Measurements from ENCODE around the gene ITPRIPL2.

The ITPRIPL2 gene

GRCh38 chr16:19123535-19124178, 9.9 kb downstream of the ITPRIPL2 start:
- DNase-seq: no peak

- DNase-seq: no peak
Observed at GRCh38 chr16:19126300-19126699, 12.5 kb downstream of the ITPRIPL2 start.

GRCh38 chr16:19127205-19127604, 13.4 kb downstream of the ITPRIPL2 start:
- DNase-seq: no peak

DNA sequence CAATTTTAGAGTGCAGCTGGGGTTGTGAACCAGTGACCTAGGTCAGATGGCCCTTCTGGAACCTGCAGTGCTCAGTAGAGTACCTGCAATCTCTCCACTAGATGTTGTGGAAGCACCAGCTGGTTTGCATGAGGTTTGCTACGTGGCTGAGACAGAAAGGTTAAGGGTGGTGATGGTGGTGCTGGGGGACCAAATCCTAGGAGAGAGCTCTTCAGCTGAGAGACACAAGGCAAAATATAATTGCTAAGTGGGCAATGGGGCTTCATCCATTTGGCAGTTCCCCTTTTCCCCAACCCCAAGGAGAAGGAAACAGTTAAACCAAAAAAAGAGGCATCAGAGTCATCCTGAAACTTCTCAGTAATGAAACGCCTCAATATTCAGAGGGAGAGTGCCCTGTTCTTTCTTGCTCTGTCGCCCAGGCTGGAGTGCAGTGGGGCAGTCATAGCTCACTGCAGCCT, 13.9 kb downstream of the ITPRIPL2 start:
- no peak for DNase-seq

DNA sequence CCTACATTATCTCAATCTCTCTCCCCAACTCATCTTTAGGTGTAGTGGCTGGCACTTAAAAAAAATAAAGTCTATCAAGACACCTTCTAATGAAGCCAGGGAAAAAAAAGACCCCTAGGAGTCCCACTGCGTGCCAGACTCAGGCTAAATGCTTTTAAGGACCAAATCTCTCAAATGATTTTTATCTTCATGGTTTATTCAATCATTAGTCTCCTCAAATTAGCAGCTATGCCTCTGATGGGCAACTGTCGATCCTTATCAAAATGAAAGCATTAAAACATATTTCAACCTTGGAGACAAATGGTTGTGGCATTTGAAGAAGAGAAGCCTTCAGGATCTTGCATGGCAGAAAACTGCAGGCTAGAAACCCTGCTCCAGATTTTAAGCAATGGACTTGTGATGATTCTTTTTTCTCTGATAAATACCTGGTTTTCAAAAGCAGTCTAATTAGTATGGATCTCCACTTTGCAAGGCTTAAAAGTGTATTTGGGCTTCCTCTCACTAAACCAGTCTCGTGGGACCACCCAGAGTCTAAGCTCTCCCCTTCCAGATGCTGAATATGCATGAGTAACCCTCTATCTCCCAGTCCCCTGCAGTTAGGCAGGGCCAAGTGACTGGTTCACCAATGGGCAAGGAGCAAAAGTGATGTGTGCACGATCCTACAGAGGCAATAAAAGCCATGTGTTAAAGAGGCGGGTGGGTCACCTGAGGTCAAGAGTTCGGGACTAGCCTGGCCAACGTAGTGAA, 14.9 kb downstream of the ITPRIPL2 start:
- DNase-seq: no peak

GRCh38 chr16:19130385-19130784, 16.6 kb downstream of the ITPRIPL2 start:
- DNase-seq: no peak

DNA sequence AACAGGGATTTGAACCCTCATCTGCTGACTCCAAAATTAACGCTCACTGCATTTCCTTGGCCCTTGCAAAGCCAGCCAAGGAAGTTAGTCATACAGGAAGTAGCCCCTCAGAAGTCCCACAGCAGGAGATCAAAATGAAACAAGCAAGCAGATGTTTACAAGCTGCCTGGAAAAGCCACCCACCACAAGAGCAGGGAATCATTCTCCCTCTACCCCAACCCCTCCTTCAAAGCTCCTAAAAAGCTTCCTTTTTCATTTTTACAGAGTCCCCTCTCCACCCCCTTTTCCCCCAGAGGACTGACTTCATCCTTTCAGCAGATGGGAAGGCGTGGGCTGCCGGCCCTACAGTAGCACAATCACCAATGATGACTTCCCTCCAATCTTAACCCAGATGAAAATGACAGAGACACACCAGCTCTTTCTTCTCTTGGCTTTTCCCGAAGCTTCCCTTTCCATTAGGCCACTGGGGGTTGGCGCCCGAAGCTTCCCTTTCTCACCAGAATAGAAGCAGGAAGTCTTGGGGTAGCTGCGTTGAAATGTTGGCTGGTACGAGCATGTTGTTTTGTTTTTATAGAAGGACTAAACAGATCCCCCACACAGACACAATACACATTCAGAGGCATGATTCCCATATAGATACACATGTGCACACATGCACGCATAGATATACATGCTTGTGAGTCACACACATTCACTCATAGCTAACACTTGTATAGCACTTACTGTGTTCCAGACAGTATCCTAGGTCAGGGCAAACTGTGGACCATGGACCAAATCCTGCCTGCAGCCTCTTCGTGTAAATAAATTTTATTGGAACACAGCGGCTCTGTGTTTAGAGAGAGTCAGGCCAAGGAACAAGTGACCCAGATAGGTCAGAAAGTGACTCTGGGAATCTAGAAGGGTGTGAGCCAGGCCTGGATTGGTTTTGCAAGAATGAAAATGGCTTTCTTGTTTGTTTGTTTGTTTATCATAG, 17.4 kb downstream of the ITPRIPL2 start:
- peak; percentile 24 for DNase-seq

DNA sequence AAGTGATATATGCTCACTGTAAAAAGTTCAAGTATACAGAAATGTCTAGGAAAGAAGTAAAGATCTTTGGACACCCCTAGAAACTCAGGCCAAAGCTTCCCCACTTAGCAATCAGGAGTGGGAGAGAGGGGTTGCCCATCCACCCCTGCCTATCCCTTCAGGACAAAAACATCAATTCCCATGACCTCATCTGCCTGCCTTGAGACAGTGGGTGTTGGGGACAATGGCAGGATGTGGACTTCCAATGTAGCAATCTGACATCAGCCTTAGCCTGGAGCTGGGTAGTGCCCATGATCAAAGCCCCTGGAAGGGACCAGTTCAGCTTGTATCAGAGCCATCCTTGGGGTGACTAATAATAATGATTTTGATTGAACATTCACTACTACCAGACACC, 18.1 kb downstream of the ITPRIPL2 start:
- no peak for DNase-seq

GRCh38 chr16:19132255-19132654, 18.5 kb downstream of the ITPRIPL2 start:
- no peak for DNase-seq

DNA sequence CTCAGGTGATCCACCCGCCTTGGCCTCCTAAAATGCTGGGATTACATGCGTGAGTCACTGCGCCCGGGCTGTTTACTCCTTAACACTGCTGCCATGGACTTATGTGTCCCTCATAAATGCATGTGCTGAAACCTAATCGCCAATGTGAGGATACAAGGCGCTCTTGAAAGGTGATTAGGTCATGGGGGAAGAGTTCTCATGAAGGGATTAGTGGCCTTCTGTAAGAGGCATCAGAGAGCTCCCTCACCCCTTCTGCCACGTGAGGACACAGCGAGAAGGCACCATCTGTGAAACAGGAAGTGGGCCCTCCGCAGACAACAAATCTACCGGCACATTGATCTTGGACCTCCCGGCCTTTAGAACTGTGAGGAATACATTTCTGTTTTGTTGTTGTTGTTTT, 19.1 kb downstream of the ITPRIPL2 start:
- no peak for DNase-seq

DNA sequence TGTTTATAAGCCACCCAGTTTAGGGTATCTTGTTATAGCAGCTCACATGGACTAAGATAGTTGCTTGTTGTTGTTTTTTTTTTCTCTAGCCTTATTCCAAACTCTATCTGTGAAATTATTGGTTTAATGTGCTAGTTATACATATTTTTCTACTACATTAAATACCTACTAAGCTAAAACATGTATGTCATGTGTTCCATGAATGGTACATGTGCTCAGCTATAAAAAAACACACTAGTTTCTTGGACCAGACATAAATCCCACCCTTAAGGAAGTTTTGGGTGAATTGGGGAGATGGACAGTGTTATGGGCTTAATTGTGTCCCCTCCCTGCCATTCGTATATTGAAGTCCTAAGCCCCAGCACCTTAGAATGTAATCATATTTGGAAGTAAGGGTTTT, 19.8 kb downstream of the ITPRIPL2 start:
- no peak for DNase-seq

DNA sequence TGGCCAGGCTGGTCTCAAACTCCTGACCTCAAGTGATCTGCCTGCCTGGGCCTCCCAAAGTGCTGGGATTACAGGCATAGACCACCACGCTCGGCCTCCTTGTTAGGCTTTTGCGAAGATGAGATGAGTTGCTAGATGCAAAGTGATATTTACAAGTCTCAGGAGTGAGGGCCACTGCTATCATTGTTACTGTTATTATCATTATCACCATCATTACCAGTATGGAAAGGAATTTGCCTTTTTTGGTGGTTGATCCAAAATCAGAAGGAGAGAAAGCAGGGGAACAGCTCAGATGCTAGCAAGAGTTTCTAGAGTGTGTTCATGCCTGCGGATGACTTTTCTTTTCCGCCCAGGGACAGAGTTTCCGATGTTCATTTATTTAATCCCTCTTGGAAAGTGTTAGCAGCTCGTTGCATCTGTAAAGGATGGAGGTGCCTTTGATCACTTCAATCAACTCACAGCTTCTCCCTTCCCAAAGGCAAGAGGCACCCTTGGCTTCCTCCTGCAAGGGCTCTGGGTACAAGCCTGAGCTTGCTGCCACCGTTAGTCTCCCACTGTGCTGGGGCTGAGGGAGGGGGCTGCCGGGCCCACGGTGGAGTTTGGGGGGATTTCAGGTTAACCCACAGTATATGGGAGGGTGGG, 21.6 kb downstream of the ITPRIPL2 start:
- no peak for DNase-seq

DNA sequence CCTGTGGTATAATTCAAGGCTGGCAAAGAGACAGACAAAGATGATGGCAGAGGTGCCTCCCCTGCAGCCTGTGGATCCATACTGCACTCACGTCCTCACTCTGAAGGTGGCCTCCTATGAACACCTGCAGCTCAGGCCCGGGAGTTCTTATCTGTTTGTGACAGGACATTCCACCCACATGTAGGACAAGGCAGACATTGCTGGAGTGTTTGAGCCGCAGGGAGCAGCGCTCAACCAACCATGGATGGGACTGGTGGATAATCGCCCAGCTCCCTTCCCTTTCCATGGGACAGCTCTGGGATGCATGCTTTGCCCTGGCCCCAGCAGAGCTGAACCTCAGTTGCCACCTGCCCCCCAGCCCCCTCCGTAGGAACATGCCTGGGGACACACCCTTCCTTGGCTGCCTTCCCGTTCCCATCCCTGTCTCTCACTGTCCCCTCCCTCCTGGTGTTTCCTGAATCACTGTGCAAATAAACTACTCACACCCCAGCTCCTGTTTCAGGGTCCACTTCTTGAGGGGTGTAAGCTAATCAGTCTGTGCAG, 22.2 kb downstream of the ITPRIPL2 start:
- DNase-seq: peak; percentile 10

GRCh38 chr16:19136549-19137196, 22.9 kb downstream of the ITPRIPL2 start:
- no peak for DNase-seq

DNA sequence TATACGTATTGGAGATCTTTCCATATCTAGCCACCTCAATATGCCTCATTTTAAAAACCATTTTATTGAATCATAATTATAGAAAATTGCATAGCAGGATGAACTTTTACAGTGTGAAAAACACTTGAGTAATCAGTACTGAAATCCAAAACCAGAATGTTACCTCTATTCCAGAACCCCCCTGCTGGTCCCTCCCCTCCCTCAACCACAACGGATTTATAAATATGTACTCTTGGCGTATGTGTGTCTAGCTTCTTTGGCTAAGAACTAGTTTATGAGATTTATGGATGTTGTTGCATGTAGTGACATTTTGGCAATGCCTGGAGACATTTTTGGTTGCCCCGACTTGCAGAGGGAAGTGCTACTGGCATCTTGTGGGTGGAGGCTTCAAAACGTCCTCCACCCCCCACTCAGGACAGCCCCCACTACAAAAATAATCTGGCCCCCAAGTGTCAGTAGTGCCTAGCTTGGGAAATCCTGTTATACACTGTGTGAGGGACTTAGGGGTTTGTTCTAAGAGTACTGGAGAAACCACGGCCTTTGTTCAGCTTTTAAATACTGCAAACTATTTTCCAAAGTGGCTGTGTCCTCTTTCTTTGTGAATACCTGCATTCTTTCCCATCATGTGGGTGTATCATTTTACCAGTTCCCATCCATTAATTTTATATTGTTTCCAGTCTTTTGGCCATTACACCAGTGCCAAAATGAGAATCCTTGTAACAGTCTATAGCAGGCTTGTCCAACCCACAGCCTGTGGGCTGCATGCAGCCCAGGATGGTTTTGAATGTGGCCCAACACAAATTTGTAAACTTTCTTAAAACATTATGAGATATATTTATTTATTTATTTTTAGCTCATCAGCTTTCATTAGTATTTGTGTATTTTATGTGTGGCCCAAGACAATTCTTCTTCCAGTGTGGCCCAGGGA, 23.7 kb downstream of the ITPRIPL2 start:
- DNase-seq: peak; percentile 14

- DNase-seq: no peak
Observed at GRCh38 chr16:19138601-19139000, 24.8 kb downstream of the ITPRIPL2 start.

DNA sequence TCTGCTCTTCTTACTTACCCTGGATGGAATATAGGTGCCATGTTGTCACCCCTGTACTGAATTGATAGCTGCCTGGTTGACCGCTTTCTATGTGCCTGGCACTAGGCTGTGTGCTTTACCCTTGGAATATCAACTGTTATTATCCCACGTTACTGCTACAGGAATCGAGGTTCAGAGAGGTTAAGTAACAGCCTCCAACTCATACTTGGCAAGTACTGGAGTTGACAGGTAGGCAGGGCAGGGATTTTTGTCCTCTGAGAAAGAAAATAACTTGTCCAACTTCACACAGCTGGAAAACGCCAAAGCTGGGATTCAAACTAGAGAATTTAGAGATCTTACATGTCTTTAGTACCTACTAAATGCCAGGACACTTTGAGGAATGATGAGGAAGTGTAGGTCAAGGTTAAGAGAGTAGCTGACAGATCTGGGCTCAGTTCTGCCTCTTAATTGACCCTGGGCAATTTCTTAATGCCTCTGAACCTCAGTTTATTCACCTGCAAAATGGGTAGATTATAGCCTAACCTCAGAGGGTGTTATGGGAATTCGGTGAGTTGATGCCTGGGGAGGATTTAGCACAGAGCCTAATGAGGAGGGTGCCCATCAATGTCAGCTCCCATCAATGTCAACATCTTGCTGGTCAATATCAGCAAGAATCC, 25.8 kb downstream of the ITPRIPL2 start:
- DNase-seq: no peak

DNA sequence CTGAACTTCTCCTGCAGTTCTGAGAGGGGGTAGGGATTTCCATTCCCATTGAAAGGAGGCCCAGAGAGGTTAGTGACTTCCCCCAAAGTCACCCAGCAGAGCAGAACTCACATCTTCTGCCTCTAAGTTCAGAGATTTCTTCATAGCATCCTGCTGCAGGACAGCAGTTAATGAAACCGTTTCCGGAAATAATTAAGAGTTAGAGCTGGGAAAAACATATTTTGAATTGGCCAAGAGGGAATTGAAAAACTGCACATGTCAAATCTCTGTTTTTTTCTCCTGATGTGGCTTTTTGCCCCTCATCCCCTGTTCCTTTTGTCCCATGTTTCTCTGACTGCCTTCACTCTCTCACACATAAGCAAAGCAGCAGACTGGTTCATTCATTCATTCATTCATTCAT, 26.6 kb downstream of the ITPRIPL2 start:
- DNase-seq: no peak

GRCh38 chr16:19142939-19143598, 29.3 kb downstream of the ITPRIPL2 start:
- no peak for DNase-seq

DNA sequence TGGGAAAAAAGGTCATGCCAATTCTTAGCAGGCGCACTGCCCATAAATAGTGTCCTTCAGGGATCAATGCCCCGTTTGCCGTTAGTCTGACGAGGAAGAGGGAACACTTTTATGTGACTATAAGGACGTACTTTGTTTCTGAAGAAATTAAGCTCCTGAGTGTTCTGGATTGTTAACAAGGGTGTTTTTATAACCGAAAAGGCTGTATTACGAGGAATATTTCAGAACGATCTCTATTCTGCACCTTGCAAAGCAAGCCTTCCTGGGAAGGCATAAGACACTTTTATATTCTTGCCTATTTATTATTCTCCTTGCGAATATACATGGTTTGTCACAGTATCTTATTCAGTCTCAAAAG, 29.8 kb downstream of the ITPRIPL2 start:
- no peak for DNase-seq

Data from DMS79 treated with DMSO at 0.1 percent for 48 hours (cell line).